Measurements from ENCODE around the gene SLC25A19.

SLC25A19 gene

DNA sequence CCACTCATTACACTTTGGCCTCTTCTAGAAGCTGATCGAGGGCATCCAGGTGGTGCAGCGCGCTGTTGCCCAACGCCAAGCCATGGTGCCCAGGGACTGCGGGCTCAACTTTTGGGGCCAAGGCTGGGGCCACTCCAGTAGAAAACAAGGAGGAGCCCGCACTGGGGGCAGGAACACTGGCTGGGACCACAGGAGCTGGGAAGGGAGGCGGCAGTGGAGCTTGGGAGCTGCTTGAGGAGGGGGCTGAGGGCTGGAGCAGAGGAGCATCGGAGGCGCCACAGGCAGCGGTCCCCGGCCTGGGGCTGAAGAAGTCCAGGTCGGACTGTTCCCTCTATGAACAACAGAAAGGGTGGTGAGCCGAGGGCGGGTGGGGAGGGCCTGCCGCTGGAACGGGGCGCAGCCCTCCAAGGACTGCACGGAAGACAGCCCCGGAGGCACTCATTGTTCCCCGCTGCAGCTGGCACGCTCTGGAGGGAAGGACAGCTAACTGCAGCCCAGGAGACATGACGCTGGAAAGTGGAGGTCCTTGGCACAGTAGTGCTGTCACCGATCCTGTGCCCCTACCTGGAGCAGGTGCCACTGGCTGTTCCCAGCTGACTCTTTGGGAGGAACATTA, 49.3 kb downstream of the SLC25A19 start:
- no peak for DNase-seq

DNA sequence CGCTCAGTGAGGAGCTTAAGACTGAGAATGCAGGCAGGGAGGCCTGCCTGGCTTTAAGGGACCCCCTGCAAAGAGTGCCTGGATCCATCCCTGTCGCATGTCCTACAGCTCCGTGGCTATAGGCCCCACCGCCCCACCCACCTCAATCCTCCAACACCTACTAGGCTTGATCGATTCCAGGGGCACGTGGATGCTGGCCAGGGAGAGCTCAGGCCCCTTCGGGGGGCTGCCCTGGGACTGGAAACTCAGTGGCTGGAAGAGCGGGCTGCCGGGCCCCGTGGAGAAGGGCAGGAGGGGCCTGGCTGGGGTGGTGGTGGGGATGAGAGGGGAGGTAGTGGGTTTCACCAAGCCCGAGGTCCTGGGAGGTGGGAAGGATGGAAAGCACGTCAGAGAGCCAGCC, 50.0 kb downstream of the SLC25A19 start:
- no peak for DNase-seq

DNA sequence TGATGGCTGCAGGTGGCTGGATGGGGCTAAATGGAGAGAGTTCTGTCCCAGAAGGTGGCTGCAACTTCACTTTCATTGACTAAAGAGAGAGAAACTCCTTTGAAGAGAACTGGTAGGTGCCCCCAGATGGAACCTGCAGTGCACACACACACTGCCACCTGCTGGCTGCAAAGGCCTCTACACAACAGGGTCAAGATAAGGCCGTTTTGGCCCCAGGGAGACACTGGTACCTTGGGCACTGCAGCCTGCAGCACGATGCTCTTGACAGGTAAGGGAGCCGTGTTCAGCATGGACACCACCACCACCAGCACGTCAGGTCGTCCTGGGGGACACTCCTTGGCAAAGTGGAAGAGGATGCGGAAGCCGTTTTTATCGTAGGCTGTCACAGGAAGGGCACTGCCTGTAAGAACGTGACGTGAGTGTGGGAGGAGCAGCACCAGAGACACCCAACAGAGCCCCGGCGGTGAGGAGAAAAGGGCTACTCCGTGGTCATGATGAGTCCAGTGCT, 50.5 kb downstream of the SLC25A19 start:
- DNase-seq, result no peak

GRCh38 chr17:75238020-75238580, 51.1 kb downstream of the SLC25A19 start:
- DNase-seq, result no peak

DNA sequence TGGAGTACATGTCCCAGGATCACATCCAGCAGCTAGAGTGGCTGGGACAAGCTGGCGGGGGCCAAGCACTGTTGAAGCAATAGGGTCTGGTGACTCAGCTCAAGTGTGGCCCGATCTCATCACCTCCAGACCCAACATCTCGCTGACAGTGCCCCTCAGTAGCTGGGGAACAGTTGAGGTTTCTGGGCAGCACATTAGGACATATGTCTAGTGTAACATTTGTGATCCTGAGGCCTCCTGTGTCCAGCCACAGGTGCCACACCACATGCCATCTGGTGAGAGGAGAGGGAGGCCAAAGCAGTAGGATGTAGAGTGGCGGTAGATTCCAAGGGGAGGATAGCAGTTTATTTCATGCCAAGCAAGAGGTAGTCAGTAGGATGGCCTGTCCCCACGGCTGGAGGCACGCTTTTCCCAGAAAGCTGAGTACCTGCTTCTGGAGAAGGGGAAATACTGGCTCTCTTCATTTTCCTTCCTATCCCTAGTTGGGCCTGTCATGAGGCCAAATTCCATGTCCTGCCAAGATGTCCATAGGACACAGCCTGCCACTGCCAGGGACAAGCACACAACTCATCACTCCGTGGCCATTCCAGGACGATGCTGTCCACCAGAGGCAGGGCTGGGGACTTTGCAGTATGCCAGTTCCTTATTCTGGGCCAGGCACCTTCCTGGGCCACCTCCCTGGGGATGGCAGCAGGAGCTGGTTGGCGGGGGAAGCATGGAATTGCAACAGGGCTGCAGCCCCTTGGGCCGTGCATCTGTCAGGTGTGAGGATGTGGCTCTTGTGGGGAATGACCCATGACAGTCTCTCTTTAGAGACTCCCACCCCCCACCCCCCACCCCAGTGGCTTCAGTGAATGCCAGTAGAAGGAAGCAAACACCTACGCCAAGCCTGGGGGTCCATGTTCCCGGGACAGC, 51.9 kb downstream of the SLC25A19 start:
- DNase-seq, result no peak

- no peak for DNase-seq
These were observed 56.4 kb downstream of the SLC25A19 start for GRCh38 chr17:75232786-75233185.

- DNase-seq, result no peak
These were observed 57.3 kb downstream of the SLC25A19 start for GRCh38 chr17:75231741-75232464.

GRCh38 chr17:75231071-75231470, 58.2 kb downstream of the SLC25A19 start:
- no peak for DNase-seq

- no peak for DNase-seq
These were observed 60.4 kb downstream of the SLC25A19 start for GRCh38 chr17:75228847-75229246.

- DNase-seq, result no peak
These were observed 60.9 kb downstream of the SLC25A19 start for GRCh38 chr17:75228305-75228704.

- DNase-seq, result no peak
These were observed 61.5 kb downstream of the SLC25A19 start for GRCh38 chr17:75227729-75228128.

GRCh38 chr17:75225016-75225415, 64.2 kb downstream of the SLC25A19 start:
- no peak for DNase-seq

Measured in NCI-H2081 treated with DMSO at 0.1 percent for 48 hours (cell line).